HUES64 (cell line): ENCODE data around the gene KRTAP5-10.
"Not testable (repeated sequence)": the region's sequence is repeated elsewhere in the genome, so short reads cannot be mapped to it uniquely, and the experiment has no call there.

Experiments
- H3K27ac ChIP-seq: 2 replicates; pipeline ENCODE4 v1.7.0; 2013; ENCODE audit warnings: low read depth, low read length, inconsistent platforms
- H3K27me3 ChIP-seq: 2 replicates; pipeline ENCODE4 v1.6.1; 2013; ENCODE audit warnings: mild to moderate bottlenecking, low read length; ENCODE audit not compliant: insufficient read depth
- H3K36me3 ChIP-seq: 2 replicates; pipeline ENCODE4 v1.6.1; 2013; ENCODE audit warnings: mild to moderate bottlenecking, low read length; ENCODE audit not compliant: insufficient read depth
- H3K4me1 ChIP-seq: 2 replicates; pipeline ENCODE4 v1.6.1; 2013; ENCODE audit warnings: mild to moderate bottlenecking, low read length, moderate library complexity; ENCODE audit not compliant: insufficient read depth
- H3K4me3 ChIP-seq: 2 replicates; pipeline ENCODE4 v1.5.1; 2013; ENCODE audit warnings: mild to moderate bottlenecking, low read length, moderate library complexity
- H3K9ac ChIP-seq: 2 replicates; pipeline ENCODE4 v1.6.1; 2013; ENCODE audit warnings: mild to moderate bottlenecking, low read depth, low read length
- H3K9me3 ChIP-seq: 2 replicates; pipeline ENCODE4 v1.6.1; 2013; ENCODE audit warnings: low read depth, low read length; ENCODE audit not compliant: insufficient read depth
- WGBS: fragments of 150-250, 120-280 bp; methylation state at CpG from one replicate; pipeline ENCODE4 v1.1.7; 2013; ENCODE audit warnings: missing lambda C conversion rate; 5-methylcytosine and 5-hydroxymethylcytosine counted together

The KRTAP5-10 gene

DNA sequence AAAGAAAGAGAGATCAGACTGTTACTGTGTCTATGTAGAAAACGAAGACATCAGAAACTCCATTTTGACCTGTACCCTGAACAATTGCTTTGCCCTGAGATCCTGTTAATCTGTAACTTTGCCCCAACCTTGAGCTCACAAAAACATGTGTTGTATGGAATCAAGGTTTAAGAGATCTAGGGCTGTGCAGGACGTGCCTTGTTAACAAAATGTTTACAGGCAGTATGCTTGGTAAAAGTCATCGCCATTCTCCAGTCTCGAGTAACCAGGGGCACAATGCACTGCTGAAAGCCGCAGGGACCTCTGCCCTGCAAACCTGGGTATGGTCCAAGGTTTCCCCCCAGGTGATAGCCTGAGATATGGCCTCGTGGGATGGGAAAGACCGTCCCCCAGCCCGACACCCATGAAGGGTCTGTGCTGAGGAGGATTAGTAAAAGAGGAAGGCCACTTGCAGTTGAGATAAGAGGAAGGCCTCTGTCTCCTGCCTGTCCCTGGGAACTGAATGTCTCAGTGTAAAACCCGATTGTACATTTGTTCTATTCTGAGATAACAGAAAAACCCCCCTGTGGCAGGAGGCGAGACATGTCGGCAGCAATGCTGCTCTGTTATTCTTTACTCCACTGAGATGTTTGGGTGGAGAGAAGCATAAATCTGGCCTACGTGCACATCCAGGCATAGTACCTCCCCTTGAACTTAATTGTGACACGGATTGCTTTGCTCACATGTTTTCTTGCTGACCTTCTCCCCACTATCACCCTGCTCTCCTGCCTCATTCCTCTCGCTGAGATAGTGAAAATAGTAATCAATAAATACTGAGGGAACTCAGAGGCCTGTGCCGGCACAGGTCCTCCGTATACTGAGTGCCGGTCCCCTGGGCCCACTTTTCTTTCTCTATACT is 30.4 kb upstream of the KRTAP5-10 start:
- not testable (repeated sequence) for H3K36me3 ChIP-seq, H3K4me3 ChIP-seq, H3K4me1 ChIP-seq, H3K27ac ChIP-seq, H3K9ac ChIP-seq, H3K27me3 ChIP-seq, H3K9me3 ChIP-seq
- WGBS: 89% methylated on average over 17 of the region's 17 CpGs

DNA sequence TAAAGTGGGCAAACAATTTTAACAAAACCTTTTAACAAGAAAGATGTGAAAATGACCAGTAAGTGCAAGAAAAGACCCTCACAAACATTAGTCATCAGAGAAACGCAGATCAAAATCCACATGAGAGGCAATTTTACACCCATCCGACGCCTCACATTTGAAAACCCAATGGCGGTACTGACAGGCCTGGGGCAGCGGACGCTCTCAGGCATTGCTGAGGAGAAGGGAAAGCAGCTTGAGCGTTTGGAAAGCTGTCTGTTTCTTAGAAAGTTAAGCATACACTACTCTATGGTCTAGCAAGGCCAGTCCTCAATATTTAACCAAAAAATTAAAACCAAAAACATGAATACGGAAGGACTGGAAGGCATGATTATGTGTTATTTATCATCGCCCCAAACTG is 29.5 kb upstream of the KRTAP5-10 start:
- WGBS: 92% methylated on average over 9 of the region's 9 CpGs
- no peaks in the 10 kb centered on the region for H3K9me3 ChIP-seq
- H3K27ac ChIP-seq: no peak overlapping the region
- H3K9ac ChIP-seq: no peak overlapping the region
- no peaks in the 10 kb centered on the region for H3K36me3 ChIP-seq
- no peaks in the 10 kb centered on the region for H3K4me1 ChIP-seq
- no peak overlapping the region for H3K4me3 ChIP-seq
- H3K27me3 ChIP-seq: no peaks in the 10 kb centered on the region

- 88% methylated on average over 9 of the region's 9 CpGs for WGBS
- Histone ChIP-seq H3K36me3 (no peaks in the 10 kb centered on the region), H3K9ac (no peak overlapping the region), H3K9me3 (no peaks in the 10 kb centered on the region), H3K27me3 (no peaks in the 10 kb centered on the region), H3K4me1 (no peaks in the 10 kb centered on the region), H3K4me3 (no peak overlapping the region), H3K27ac (no peak overlapping the region)
These were observed 27.8 kb upstream of the KRTAP5-10 start for GRCh38 chr11:71537537-71537936.

DNA sequence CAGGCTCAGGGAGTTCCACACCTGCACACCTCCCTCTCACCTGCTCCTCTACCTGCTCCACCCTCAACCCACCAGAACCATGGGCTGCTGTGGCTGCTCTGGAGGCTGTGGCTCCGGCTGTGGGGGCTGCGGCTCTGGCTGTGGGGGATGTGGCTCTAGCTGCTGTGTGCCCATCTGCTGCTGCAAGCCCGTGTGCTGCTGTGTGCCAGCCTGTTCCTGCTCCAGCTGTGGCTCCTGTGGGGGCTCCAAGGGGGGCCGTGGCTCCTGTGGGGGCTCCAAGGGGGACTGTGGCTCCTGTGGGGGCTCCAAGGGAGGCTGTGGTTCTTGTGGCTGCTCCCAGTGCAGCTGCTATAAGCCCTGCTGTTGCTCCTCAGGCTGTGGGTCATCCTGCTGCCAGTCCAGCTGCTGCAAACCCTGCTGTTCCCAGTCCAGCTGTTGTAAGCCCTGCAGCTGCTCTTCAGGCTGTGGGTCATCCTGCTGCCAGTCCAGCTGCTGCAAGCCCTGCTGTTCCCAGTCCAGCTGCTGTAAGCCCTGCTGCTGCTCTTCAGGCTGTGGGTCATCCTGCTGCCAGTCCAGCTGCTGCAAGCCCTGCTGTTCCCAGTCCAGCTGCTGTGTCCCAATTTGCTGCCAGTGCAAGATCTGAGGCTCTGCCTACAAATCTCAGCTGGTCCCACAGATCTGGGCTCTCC is 27.2 kb upstream of the KRTAP5-10 start, which contains the start of gene KRTAP5-8:
Gene KRTAP5-8 (plus strand): TSS at position 49 of the 689 bp plus-strand sequence. CDS start 31 bp downstream, at position 80.
- not testable (repeated sequence) for H3K4me1 ChIP-seq, H3K9ac ChIP-seq, H3K27me3 ChIP-seq, H3K27ac ChIP-seq, H3K36me3 ChIP-seq, H3K4me3 ChIP-seq, H3K9me3 ChIP-seq
- WGBS: 92% methylated on average over 4 of the region's 4 CpGs

GRCh38 chr11:71538666-71538990 is 26.7 kb upstream of the KRTAP5-10 start:
- Histone ChIP-seq H3K9me3 (no peaks in the 10 kb centered on the region), H3K4me3 (no peak overlapping the region), H3K9ac (no peak overlapping the region), H3K36me3 (no peaks in the 10 kb centered on the region), H3K4me1 (0 out of 2 replicates have a peak, but pooled peaks cover under 1% of the 10 kb centered on the region), H3K27ac (no peak overlapping the region), H3K27me3 (no peaks in the 10 kb centered on the region; the same call in 1 of the 2 replicates)
- 88% methylated on average over 4 of the region's 4 CpGs for WGBS

DNA sequence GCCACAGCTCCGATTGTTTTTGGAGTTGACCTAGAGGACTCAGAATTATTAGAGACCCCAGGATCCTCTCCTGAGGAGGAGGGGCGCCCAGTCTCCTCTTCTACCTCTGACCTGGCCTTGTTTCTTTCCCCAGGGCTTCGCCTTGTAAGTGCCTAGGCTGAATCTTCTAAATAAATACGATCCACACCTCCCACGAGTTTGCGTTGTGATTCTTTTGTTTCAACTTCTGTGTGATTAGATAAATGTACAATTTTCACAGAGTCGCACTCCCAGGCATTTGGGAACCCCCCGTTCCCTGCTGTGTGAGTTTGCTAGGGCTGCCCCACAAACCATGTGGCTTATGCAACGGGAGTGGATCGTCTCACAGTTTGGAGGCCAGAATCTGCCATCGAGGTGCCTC is 26.3 kb upstream of the KRTAP5-10 start:
- H3K36me3 ChIP-seq: no peaks in the 10 kb centered on the region
- H3K9me3 ChIP-seq: no peaks in the 10 kb centered on the region
- no peak overlapping the region for H3K4me3 ChIP-seq
- 0 out of 2 replicates have a peak, but pooled peaks cover 3% of the 10 kb centered on the region for H3K4me1 ChIP-seq
- no peak overlapping the region for H3K27ac ChIP-seq
- no peak overlapping the region for H3K9ac ChIP-seq
- no peaks in the 10 kb centered on the region; the same call in 1 of the 2 replicates for H3K27me3 ChIP-seq
- 93% methylated on average over 11 of the region's 11 CpGs for WGBS

DNA sequence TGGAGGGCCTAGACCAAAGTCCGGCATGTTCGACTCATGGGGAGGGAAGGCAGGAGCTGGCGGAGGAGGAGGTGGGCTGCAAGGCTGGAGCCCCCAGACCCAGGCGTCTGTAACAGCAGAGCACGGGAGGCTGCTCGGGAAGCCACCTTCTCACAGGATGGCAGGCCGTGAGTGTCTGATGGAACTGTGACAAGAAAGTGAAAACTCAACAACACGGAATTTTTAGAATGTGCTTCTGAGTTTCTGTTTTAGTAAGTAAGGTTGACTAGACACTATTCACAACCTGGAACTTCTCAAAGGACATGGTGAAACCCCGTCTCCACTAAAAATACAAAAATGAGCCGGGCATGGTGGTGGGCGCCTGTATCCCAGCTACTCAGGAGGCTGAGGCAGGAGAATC is 25.4 kb upstream of the KRTAP5-10 start:
- H3K27ac ChIP-seq, H3K9me3 ChIP-seq, H3K4me3 ChIP-seq, H3K36me3 ChIP-seq, H3K9ac ChIP-seq, H3K27me3 ChIP-seq, H3K4me1 ChIP-seq: not testable (repeated sequence)
- WGBS: 95% methylated on average over 11 of the region's 11 CpGs

GRCh38 chr11:71540521-71541304 is 24.6 kb upstream of the KRTAP5-10 start:
- H3K4me1 ChIP-seq, H3K27ac ChIP-seq, H3K9me3 ChIP-seq, H3K36me3 ChIP-seq, H3K27me3 ChIP-seq, H3K9ac ChIP-seq, H3K4me3 ChIP-seq: not testable (repeated sequence)
- WGBS: 92% methylated on average over 9 of the region's 9 CpGs

GRCh38 chr11:71542382-71542781 is 23.0 kb upstream of the KRTAP5-10 start:
- no peak overlapping the region for H3K4me3 ChIP-seq
- H3K27ac ChIP-seq: no peak overlapping the region
- H3K36me3 ChIP-seq: no peaks in the 10 kb centered on the region
- no peaks in the 10 kb centered on the region; the same call in 1 of the 2 replicates for H3K27me3 ChIP-seq
- WGBS: 90% methylated on average over 7 of the region's 7 CpGs
- no peak overlapping the region for H3K9ac ChIP-seq
- H3K9me3 ChIP-seq: no peaks in the 10 kb centered on the region
- peaks cover 7% of the 10 kb centered on the region; the same call in 1 of the 2 replicates for H3K4me1 ChIP-seq

GRCh38 chr11:71542879-71543777 is 22.2 kb upstream of the KRTAP5-10 start:
- H3K9me3 ChIP-seq: no peaks in the 10 kb centered on the region
- H3K36me3 ChIP-seq: no peaks in the 10 kb centered on the region
- no peaks in the 10 kb centered on the region; the same call in 1 of the 2 replicates for H3K27me3 ChIP-seq
- H3K4me1 ChIP-seq: peaks cover 7% of the 10 kb centered on the region; the same call in 1 of the 2 replicates
- WGBS: 87% methylated on average over 15 of the region's 15 CpGs
- no peak overlapping the region for H3K9ac ChIP-seq
- H3K27ac ChIP-seq: no peak overlapping the region
- no peak overlapping the region for H3K4me3 ChIP-seq
